Neural progenitor cell (in vitro differentiated cells): ENCODE results near the gene TRMO.

ENCODE experiments used
- CTCF ChIP-seq: fragments of 200-600 bp; sonication (generic); IDR thresholded peaks from 2 replicates; pipeline ENCODE4 v1.5.1; 2017; ENCODE audit warnings: antibody characterized with exemption, mild to moderate bottlenecking
- EZH2 ChIP-seq: fragments of 200-600 bp; sonication (generic); IDR thresholded peaks from 2 replicates; pipeline ENCODE4 v1.6.1; 2017; ENCODE audit warnings: antibody characterized with exemption, mild to moderate bottlenecking, moderate library complexity

- TF ChIP-seq CTCF (no peak), EZH2 (no peak)
Observed at GRCh38 chr9:97905228-97905627, 17.1 kb downstream of the TRMO start.
